GM12864 (cell line): ENCODE measurements around the gene CYTH1.

Experiments used
- DNase-seq: peaks from one replicate; pipeline ENCODE4 v3.0.0-alpha.2; 2011; ENCODE audit warnings: low read depth
- H3K4me3 ChIP-seq: 2 replicates; pipeline ENCODE4 v1.5.1; 2011; ENCODE audit warnings: mild to moderate bottlenecking, low read depth, low read length, control low read depth
- TF ChIP-seq, protein P1 (sequence below): IDR thresholded peaks from 2 replicates; pipeline ENCODE4 v1.5.1; 2011; ENCODE audit warnings: low read depth, mild to moderate bottlenecking, moderate library complexity, low read length, control low read depth, inconsistent platforms; ENCODE audit errors: missing control alignments

Gene CYTH1, protein sequence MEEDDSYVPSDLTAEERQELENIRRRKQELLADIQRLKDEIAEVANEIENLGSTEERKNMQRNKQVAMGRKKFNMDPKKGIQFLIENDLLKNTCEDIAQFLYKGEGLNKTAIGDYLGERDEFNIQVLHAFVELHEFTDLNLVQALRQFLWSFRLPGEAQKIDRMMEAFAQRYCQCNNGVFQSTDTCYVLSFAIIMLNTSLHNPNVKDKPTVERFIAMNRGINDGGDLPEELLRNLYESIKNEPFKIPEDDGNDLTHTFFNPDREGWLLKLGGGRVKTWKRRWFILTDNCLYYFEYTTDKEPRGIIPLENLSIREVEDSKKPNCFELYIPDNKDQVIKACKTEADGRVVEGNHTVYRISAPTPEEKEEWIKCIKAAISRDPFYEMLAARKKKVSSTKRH

DNA sequence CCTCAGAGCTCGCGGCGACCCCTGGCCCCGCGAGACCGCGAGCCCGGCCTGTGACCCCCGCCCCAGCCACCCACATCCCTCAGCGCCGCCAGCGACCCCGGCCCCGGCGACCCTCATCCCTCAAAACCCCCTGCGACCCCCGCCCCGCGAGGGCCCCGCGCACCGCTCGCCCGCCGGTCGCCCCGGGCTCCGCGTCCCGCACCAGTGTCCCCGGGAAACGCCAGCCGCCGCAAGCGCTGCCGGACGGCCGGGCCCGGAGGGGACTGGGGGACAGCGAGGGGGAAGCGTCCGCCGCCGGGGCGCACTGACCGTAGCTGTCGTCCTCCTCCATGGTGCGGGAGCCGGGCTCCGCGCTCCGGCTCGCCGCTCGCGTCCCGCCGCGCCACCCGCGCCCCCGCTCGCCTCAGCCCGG, at the start of gene CYTH1:
Gene CYTH1, minus strand, starts transcription at position 381 of the 412 bp plus-strand sequence. Its CDS starts 50 bp downstream, at position 331.
- TF ChIP-seq, protein P1, sequence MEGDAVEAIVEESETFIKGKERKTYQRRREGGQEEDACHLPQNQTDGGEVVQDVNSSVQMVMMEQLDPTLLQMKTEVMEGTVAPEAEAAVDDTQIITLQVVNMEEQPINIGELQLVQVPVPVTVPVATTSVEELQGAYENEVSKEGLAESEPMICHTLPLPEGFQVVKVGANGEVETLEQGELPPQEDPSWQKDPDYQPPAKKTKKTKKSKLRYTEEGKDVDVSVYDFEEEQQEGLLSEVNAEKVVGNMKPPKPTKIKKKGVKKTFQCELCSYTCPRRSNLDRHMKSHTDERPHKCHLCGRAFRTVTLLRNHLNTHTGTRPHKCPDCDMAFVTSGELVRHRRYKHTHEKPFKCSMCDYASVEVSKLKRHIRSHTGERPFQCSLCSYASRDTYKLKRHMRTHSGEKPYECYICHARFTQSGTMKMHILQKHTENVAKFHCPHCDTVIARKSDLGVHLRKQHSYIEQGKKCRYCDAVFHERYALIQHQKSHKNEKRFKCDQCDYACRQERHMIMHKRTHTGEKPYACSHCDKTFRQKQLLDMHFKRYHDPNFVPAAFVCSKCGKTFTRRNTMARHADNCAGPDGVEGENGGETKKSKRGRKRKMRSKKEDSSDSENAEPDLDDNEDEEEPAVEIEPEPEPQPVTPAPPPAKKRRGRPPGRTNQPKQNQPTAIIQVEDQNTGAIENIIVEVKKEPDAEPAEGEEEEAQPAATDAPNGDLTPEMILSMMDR = no peak
- peak within 1 kb of the TSS; percentile 78 for H3K4me3 ChIP-seq
- no peak for DNase-seq

DNA sequence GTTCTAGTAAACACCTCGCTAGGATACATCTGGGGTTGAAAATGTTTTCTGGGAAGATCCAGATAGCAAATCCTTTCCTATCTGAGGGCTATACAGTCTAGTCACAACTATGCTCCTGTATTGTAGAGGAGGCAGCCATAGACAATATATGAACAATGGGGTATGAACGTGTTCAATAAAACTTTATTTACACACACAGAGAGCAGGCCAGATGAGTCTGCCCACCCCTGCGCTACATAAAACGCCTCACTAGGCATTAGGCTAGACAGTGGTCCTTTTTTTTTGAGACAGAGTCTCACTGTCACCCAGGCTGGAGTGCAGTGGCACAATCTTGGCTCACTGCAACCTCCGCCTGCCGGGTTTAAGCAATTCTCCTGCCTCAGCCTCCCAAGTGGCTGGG, 47.4 kb upstream of the CYTH1 start:
- TF ChIP-seq, protein P1 = no peak
- no peak overlapping the region for H3K4me3 ChIP-seq
- DNase-seq = no peak

DNA sequence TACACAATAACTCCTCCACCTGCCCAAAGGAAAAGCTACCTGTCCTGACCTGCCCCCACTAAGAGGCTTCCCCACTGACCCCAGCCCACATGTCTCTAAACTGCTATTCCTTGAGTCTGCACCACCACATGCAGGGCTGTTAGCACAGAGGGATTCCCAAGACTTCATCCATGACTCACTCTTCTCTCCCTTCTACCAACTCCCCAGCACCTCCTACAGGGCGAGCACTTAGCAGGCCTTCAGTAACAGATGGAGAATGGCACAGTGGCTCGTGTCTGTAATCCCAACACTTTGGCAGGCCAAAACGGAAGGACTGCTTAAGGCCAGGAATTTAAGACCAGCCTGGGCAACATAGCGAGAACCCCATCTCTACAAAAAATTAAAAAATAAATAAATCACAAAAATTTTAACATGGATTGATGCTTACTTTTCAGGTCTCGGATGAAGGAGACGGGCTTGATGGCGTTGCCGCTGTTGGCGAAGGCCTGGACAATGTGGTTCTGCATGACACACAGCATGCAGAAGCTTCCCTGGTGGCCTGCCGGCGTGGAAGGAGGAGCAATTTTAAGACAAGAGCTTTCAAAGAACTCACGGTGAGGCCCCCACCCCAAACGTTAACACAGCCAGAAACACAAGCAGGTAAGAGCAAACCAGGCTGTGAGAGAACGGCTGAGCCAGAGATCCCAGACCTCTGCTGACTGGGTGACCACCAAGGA, 46.6 kb upstream of the CYTH1 start:
- TF ChIP-seq, protein P1 = peak; percentile 20
- H3K4me3 ChIP-seq = no peak overlapping the region
- no peak for DNase-seq

DNA sequence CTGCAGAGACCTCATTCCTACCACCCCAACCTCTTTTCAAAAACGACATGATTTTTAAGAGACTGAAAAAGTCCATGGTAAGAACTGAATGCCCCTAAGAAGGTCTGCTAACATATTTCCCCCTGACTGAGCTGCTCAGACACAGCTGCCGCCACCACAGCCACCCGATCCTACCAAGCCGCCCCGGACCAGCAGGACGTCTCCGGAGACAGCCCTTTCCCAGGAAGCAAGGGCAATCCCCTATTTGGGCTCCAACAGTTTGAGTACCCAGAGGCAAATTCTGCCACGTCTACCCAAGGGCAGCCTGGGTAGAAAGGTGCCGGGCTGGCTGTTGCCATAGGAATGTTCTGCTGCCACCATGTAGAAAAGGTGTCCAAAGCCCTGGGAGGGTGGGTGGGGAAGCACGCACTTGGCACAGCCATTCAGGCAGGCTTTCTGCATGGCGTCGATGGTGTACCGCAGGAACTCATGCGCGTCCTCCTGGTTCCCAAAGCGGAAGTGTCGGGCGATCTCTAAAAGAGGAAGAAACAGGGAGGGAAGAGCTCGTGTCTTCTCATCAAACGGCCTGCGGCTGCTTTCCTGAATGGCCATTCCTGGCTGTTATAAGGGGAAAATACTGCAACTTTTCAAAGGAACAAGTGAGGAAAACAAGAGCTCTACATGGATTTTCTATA, 44.9 kb upstream of the CYTH1 start:
- TF ChIP-seq, protein P1 = no peak
- no peak overlapping the region for H3K4me3 ChIP-seq
- DNase-seq = no peak

DNA sequence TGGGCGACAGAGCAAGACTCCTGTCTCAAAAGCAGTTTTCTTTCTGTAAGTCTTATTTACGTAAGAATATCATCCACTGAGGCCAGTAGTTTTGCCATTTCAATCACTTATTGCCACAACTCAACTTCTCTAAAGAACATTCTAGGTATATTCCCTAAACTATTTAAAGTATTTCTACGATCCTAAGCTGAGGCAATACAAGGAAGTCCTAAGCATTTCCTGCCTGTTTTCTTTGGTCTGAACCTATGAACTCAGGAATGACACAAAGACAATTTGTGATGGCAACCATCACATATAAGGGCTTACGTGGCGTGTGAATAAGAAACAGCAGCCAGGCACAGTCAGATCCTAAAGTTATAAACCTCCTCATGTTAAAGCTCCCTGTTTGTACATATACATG, 44.3 kb upstream of the CYTH1 start:
- DNase-seq = no peak

DNA sequence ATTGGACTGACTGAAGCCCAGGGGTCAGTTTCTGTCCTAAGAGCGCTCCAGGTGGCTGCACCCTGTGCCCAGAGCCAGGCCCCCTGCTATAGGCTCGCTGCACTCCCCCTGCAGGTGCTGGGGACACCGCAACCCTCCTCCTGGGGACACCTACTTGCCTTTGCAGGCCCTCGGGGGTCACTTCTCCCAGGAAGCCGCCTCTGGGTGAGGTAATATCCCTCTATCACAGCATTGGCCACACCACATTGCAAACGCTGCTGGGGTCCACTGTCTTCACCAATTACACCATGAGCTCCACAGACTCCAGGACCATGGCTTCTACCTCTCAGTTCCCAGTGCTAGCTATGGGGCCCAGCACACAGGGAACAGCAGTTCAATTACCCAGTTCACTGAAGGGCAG, 43.6 kb upstream of the CYTH1 start:
- no peak for DNase-seq
- TF ChIP-seq, protein P1 = no peak
- no peak overlapping the region for H3K4me3 ChIP-seq

More for the DNA sequence above, 44.3 kb upstream of the CYTH1 start:
- TF ChIP-seq, protein P1 = no peak
- no peak overlapping the region for H3K4me3 ChIP-seq
